Measurements from ENCODE around the gene LMX1A.
A peak's percentile ranks its signal among the peaks of the same experiment; 100 is the strongest.

The LMX1A gene

DNA sequence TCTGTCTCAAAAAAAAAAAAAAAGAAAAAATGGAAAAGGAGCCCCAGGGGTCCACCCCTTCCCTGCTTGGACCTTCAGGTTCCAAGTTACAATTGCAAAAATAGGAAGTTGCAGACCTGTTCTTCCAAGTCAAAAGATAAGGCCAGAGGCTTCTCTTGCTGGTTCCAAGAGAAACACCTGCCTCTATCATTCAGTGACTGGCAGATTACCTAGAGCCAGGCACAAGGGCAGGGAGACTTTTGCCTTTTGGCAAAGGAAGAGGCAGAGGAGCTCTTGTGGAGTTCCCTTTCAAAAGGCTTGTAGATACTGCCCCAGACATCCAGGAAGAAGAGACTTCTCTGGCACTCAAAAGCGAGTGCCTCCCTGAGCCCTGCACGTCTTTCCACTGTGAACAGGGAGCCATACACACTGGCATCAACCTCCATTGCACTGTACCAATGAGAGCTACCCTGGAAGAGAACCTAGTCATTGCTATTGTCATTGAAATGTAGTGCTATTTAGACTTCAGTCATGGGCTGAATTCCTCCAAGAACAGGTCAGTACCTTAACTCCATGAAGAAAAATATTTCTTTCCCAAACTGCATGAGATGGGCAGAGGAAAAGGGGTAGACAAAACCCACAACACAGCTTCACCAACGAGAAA lies 91.2 kb downstream of the LMX1A start:
- DNase-seq (ENCODE audit: low read depth): no peak

DNA sequence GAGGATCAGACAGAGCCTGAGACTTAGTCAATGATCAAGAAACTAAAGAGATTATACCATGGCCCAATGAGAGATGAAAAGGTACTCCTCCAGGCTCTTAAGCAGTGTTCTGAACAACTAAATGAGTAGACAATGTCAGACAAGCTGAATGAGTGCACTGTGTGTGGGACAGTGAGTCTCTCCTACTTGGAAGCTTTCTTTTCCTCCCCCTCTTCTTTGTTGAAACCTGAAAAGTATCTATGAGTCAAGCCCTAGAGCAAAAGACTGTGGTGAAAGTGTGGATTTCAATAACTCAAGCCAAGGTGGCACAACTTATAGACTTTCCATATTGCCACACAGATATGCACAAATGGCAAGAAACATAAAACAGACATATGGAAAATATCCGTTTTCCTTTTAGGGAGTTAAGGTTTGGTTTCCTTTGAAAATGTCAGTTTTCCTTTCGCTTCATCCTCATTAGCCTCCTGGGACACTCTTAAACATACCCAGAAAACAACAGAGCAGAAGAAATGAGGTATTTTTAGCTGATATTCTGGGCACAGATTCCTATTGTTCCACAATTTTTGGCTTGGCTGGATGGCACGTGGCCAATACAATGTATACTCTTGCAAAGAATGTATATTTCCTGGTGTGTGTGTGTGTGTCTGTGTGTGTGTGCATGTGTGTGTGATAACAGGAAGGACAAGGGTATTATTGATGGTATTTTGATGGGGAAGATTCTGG lies 96.6 kb downstream of the LMX1A start:
- DNase-seq (ENCODE audit: low read depth): no peak

GRCh38 chr1:165259236-165259635 lies 97.3 kb downstream of the LMX1A start:
- no peak for DNase-seq (ENCODE audit: low read depth)

- peak; percentile 55 for DNase-seq (ENCODE audit: low read depth)
Measured at GRCh38 chr1:165257969-165258459, 98.5 kb downstream of the LMX1A start.

DNA sequence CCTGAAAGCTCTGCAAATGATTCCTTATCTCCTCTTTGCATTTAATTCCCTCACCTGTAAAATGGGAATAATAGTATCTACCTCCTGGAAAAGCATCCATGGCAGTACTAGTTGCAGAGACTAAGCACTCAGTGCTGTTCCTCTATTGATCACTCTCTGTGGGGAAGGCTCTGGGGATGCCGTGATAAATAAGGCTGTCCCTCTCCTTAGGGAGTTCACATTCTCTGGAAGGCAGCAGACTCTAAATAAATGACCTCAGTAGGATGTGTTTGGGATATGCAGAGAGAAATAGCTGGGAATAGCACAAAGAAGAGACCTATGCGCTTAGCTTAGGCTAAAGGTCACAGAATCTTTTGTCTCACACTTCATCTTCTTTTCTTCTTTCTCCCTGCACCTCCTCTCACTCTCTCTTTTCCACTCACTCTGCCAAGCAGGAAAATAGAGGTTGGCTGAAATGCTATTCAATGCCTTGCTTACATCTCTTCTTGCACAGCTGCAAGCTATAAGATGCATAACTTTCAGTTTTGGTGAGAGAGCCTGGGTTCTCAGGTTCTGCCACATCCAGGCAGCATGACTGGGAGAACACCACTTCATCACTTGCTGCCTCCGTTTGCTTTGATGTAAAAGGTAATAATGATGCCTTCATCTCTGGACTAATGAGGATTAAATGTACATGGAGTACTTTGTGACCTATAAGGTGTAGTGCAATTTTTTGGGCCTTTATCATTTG lies 101.5 kb downstream of the LMX1A start:
- no peak for DNase-seq (ENCODE audit: low read depth)

DNA sequence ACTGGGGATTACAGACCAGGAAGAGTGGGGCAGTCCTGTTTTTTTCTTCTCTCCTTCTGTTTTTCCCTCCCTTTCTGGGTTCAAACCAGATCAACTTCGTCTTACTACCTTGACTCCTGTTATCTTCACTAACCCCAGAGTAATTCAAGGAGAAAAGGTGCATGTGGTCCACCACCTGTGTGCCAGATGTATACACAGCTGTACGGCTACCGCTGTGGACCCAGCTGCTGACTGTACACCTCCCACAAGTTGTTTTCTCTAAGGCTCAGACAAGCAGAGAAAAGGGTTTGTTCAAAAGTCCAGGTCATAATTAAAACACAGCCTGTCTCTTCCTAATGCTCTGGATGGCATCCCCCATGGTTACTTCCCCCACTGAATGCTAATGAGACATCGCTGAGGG lies 102.1 kb downstream of the LMX1A start:
- DNase-seq (ENCODE audit: low read depth): no peak

GRCh38 chr1:165253818-165254254 lies 102.7 kb downstream of the LMX1A start:
- no peak for DNase-seq (ENCODE audit: low read depth)

- DNase-seq (ENCODE audit: low read depth): no peak
Measured at GRCh38 chr1:165248969-165249571, 107.4 kb downstream of the LMX1A start.

GRCh38 chr1:165241952-165242351 lies 114.6 kb downstream of the LMX1A start:
- DNase-seq (ENCODE audit: low read depth): no peak

DNA sequence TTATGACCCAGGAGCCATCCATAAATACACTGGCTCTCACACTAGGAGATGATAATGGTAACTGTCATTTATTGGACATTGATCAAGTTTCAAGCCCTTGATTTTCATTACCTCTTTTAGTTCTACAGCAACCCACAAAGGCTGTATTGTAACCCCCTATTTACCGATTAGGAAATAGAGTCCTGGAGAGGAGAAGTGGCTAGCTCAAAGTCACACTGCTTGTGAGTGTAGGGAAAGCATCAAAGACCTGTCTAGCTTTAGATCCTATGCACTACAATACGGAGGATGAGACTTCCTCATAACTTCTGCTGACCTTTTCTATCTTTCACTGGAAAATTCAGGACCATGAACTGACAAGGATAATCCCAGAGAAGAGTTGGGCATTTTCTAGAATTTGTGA lies 115.2 kb downstream of the LMX1A start:
- no peak for DNase-seq (ENCODE audit: low read depth)

GRCh38 chr1:165240492-165240891 lies 116.0 kb downstream of the LMX1A start:
- no peak for DNase-seq (ENCODE audit: low read depth)

DNA sequence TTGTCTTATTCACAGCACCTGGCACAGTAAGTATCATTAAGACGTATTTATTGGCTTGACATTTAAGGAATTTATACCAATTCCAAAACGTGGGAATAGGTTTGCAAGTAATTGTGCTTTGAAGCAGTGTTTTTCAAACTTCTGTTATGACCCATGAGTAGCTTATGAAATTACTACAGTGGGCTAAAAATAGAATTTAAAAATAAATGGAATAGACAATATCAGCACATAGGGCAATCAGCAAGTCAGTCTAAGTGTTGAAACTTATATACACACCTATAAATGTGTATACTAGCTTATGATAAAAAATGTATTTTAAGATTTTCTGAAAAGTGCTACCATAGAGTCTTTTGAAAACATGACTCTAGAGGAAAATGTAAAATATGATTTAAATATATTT lies 116.6 kb downstream of the LMX1A start:
- DNase-seq (ENCODE audit: low read depth): no peak

DNA sequence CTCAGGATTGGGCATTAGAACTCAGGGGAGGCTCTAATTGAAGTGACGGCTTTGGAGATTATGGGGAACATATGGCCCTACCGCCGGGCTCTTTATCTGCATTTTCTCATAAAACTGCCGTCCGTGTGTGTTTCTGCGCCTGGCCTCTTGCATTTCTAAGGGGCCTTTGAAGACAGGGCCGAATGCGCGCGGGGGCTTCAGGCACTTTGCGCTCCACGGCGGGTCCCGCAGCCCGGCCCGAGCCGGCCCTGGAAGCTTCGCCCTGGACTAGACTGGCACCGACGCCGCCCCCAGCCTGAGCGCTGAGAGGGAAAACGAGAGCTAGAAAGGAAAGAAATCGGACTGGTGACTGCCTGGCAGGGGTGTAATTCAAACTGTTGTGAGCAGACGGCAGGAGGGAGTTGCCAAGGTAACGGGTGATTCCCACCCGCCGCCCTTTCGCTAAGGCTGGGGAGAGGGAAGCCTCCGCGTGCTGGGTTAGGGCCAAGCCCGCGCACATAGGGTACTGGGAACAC lies 120.7 kb downstream of the LMX1A start:
- no peak for DNase-seq (ENCODE audit: low read depth)

- DNase-seq (ENCODE audit: low read depth): no peak
Measured at GRCh38 chr1:165235155-165235776, 121.2 kb downstream of the LMX1A start.

DNA sequence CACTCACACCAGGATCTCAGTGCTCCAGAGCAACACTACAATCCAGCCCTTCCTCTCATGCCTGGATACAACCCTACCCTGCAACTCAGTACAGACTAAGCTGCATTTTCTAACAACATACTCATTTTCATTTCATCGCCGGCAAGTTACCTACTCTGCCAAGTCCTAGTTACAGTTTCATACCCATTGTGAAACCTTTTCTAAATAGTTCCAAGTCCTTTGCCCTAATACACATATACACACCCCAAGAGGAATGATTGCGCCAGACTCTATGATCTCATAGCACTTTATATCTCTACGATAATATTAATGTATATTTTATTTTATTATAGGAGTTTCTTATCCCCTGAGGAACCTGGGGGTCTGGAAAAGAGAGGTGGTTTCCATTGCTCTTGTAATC lies 122.4 kb downstream of the LMX1A start:
- no peak for DNase-seq (ENCODE audit: low read depth)

- DNase-seq (ENCODE audit: low read depth): peak; percentile 7
Measured at GRCh38 chr1:165228676-165229075, 127.8 kb downstream of the LMX1A start.

DNA sequence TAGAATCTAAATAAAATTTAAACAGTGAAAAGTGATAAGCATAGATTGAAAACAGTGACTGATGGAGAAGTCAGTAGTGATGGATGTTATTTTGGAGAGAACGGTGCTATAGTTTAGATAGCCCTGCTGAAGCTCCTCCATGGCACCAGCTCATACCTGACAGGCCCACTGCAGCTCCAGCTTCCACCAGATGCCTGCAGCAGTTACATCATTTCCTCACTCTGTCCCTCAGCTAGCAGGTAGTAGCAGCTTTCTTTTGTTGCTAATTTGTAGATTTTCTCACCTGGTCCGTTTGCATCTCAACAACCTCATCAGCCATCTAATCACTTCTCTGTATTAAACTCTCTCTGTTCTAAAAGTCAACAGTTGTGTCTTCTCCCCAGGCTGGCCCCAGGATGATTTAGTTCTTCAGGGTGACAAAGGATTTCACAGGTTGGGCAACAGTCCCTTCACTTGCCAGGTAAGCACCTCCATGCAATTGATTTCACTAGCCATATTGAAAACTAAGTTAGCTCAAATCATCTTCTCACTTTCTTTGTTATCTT lies 128.3 kb downstream of the LMX1A start:
- no peak for DNase-seq (ENCODE audit: low read depth)

- no peak for DNase-seq (ENCODE audit: low read depth)
Measured at GRCh38 chr1:165226326-165226725, 130.2 kb downstream of the LMX1A start.

GRCh38 chr1:165225650-165226049 lies 130.9 kb downstream of the LMX1A start:
- DNase-seq (ENCODE audit: low read depth): no peak

DNA sequence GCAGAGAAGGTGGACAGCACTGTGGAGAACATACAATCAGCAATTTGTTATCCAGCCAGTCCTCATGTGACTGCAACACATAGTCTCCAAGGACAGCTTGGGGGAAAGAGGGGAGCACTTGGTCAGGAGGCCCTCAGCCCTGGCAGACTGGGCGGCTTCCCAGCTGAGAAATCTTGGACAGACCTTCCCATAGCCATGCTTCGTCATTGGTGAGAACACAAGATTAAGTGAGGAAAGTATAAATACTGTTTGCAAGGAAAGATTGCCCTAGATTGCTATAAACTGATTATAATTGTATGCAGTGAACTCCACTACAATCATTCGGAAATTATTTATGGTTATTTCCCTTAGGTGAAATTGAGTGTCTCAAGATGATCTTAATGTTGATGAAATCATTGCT lies 131.5 kb downstream of the LMX1A start:
- no peak for DNase-seq (ENCODE audit: low read depth)

GRCh38 chr1:165224504-165224903 lies 132.0 kb downstream of the LMX1A start:
- DNase-seq (ENCODE audit: low read depth): no peak

DNA sequence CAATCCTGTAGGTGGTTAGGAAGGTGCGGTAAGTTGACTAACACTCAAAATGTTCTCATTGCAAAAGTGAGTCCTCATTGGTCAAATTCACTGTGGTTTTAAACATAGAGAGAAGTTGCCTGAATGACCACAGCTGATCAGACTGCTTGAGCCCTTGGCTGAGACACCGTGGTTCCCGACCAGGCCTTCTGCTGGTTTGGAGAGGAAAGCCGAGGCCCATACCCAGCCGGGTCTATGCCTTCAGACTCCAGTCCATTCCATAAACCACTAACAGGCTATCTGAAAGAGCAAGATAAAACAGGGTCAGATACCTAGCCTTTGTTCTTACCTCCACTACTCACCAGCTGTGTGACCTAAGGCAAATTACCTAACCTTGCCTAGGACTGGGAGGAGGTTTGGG lies 133.9 kb downstream of the LMX1A start:
- DNase-seq (ENCODE audit: low read depth): no peak
